ENCODE measurements around the gene RIPK3. TPM values are rescaled to one million over a fixed set of nuclear protein-coding genes. Genes with fewer than 3 reads are reported as not detected.

RIPK3 gene
- total and polyA plus RNA-seq, 4 donors: 1.0 to 2.9 (median 1.9) TPM

DNA sequence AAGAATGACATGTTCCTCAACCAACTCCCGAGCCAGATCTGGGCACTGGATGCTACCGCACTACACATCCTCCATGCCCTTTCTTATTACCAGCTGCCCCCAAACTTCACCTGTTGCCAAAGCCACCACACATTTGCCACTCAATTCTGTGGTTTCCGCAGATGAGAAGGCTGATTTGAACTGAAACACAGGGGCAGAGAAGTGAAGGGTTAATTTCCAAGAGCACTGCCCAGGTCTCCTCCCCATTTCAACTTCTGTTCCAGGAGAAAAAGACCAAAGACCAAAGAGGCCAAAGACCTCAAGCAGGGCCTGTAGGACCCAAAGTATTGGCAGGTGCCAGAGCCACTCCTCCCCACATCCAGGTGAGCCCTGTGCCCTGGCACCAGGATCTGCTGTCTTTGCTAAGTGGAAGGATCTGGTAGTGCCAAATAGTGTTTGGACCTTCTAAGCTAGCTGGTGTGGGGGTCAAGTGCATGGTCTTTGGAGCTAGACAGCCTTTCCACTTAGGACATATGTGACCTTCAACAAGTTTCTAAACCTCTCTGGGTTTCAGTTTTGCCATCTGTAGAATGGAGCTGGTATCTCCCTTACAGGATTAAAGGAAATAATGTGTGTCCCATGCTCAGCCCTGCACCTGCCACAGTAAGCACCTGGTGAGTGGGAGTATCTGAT lies 48.2 kb downstream of the RIPK3 start:
- no peak for DNase-seq (ENCODE audit: low spot score)
- H3K4me1 ChIP-seq (ENCODE audit: control insufficient read depth in 4 of 4, insufficient read depth in 4 of 4, low read length in 3 of 4): peaks cover 2 to 41% (median 40%) of the 10 kb centered on the region in 4 donors
- 54% methylated on average over 3 of the region's 3 CpGs for WGBS
- TF ChIP-seq FOXA2 (IDR thresholded peaks at IDR 0.05): no peak
- no peak for TF ChIP-seq JUND (IDR thresholded peaks at IDR 0.05)
- no peak for TF ChIP-seq NR2F2 (IDR thresholded peaks at IDR 0.05)
- TF ChIP-seq TAF1 (conservative IDR thresholded peaks at IDR 0.05): no peak
- TF ChIP-seq, protein P1, sequence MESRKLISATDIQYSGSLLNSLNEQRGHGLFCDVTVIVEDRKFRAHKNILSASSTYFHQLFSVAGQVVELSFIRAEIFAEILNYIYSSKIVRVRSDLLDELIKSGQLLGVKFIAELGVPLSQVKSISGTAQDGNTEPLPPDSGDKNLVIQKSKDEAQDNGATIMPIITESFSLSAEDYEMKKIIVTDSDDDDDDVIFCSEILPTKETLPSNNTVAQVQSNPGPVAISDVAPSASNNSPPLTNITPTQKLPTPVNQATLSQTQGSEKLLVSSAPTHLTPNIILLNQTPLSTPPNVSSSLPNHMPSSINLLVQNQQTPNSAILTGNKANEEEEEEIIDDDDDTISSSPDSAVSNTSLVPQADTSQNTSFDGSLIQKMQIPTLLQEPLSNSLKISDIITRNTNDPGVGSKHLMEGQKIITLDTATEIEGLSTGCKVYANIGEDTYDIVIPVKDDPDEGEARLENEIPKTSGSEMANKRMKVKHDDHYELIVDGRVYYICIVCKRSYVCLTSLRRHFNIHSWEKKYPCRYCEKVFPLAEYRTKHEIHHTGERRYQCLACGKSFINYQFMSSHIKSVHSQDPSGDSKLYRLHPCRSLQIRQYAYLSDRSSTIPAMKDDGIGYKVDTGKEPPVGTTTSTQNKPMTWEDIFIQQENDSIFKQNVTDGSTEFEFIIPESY (IDR thresholded peaks at IDR 0.05): no peak
- TF ChIP-seq YY1 (IDR thresholded peaks at IDR 0.05): no peak
- peak; percentile 68 to 74 for TF ChIP-seq RXRA (IDR thresholded peaks at IDR 0.05)
- TF ChIP-seq, protein P2, sequence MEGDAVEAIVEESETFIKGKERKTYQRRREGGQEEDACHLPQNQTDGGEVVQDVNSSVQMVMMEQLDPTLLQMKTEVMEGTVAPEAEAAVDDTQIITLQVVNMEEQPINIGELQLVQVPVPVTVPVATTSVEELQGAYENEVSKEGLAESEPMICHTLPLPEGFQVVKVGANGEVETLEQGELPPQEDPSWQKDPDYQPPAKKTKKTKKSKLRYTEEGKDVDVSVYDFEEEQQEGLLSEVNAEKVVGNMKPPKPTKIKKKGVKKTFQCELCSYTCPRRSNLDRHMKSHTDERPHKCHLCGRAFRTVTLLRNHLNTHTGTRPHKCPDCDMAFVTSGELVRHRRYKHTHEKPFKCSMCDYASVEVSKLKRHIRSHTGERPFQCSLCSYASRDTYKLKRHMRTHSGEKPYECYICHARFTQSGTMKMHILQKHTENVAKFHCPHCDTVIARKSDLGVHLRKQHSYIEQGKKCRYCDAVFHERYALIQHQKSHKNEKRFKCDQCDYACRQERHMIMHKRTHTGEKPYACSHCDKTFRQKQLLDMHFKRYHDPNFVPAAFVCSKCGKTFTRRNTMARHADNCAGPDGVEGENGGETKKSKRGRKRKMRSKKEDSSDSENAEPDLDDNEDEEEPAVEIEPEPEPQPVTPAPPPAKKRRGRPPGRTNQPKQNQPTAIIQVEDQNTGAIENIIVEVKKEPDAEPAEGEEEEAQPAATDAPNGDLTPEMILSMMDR (IDR thresholded peaks at IDR 0.05; ENCODE audit: low read depth, low read length, missing input control): no peak
- TF ChIP-seq GABPA (IDR thresholded peaks at IDR 0.05 in 1 of 2, conservative IDR thresholded peaks at IDR 0.05 in 1 of 2): no peak
- peak; percentile 63 for TF ChIP-seq SP1 (IDR thresholded peaks at IDR 0.05)
- TF ChIP-seq EGR1 (IDR thresholded peaks at IDR 0.05; ENCODE audit: low read depth in 2 of 2): no peak
- TF ChIP-seq, protein P3, sequence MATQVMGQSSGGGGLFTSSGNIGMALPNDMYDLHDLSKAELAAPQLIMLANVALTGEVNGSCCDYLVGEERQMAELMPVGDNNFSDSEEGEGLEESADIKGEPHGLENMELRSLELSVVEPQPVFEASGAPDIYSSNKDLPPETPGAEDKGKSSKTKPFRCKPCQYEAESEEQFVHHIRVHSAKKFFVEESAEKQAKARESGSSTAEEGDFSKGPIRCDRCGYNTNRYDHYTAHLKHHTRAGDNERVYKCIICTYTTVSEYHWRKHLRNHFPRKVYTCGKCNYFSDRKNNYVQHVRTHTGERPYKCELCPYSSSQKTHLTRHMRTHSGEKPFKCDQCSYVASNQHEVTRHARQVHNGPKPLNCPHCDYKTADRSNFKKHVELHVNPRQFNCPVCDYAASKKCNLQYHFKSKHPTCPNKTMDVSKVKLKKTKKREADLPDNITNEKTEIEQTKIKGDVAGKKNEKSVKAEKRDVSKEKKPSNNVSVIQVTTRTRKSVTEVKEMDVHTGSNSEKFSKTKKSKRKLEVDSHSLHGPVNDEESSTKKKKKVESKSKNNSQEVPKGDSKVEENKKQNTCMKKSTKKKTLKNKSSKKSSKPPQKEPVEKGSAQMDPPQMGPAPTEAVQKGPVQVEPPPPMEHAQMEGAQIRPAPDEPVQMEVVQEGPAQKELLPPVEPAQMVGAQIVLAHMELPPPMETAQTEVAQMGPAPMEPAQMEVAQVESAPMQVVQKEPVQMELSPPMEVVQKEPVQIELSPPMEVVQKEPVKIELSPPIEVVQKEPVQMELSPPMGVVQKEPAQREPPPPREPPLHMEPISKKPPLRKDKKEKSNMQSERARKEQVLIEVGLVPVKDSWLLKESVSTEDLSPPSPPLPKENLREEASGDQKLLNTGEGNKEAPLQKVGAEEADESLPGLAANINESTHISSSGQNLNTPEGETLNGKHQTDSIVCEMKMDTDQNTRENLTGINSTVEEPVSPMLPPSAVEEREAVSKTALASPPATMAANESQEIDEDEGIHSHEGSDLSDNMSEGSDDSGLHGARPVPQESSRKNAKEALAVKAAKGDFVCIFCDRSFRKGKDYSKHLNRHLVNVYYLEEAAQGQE (IDR thresholded peaks at IDR 0.05): no peak
- TF ChIP-seq, protein P4, sequence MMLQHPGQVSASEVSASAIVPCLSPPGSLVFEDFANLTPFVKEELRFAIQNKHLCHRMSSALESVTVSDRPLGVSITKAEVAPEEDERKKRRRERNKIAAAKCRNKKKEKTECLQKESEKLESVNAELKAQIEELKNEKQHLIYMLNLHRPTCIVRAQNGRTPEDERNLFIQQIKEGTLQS (IDR thresholded peaks at IDR 0.05): no peak
- no peak for TF ChIP-seq RAD21 (IDR thresholded peaks at IDR 0.05)
- peak; percentile 34 for TF ChIP-seq HNF4G (IDR thresholded peaks at IDR 0.05)
- TF ChIP-seq, protein P5, sequence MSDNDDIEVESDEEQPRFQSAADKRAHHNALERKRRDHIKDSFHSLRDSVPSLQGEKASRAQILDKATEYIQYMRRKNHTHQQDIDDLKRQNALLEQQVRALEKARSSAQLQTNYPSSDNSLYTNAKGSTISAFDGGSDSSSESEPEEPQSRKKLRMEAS (IDR thresholded peaks at IDR 0.05): no peak
- no peak for TF ChIP-seq FOXA1 (IDR thresholded peaks at IDR 0.05)
- TF ChIP-seq HNF4A (conservative IDR thresholded peaks at IDR 0.05): peak; percentile 70 to 74
- no peaks in the 10 kb centered on the region for H3K27me3 ChIP-seq (ENCODE audit: control insufficient read depth in 4 of 4, insufficient read depth in 4 of 4, low read length in 3 of 4)
- H3K36me3 ChIP-seq (ENCODE audit: control insufficient read depth in 4 of 4, insufficient read depth in 3 of 4, low read depth in 1 of 4, low read length in 3 of 4): peaks cover 5 to 39% (median 25%) of the 10 kb centered on the region in 4 donors
- H3K9ac ChIP-seq (ENCODE audit: low read depth in 1 of 2, low read length in 2 of 2): no peak overlapping the region
- H3K9me3 ChIP-seq (ENCODE audit: control insufficient read depth in 4 of 4, low read length in 3 of 4): no peaks in the 10 kb centered on the region
- H3K4me3 ChIP-seq (ENCODE audit: low read depth in 1 of 3, low read length in 3 of 3): no peak overlapping the region
- H3K27ac ChIP-seq (ENCODE audit: low read depth in 1 of 2, low read length in 2 of 2): no peak overlapping the region

Data from liver (tissue), 9 donors.